ENCODE data around the gene ACER2. TPM values are rescaled to one million over a fixed set of nuclear protein-coding genes. Genes with fewer than 3 reads are reported as not detected.
A peak's percentile ranks its signal among the peaks of the same experiment; 100 is the strongest.
"Not testable (repeated sequence)": the region's sequence is repeated elsewhere in the genome, so short reads cannot be mapped to it uniquely, and the experiment has no call there.

Gene ACER2
- total and polyA plus RNA-seq, 8 donors: 0.23 to 54.3 (median 20.5) TPM; not detected in 1

- H3K9me3 ChIP-seq: no peaks in the 10 kb centered on the region
- H3K4me3 ChIP-seq: no peak overlapping the region
- intact Hi-C loops (cut with DNase I; ENCODE audit: low total_unique reads): no loop called here
- H3K36me3 ChIP-seq: no peaks in the 10 kb centered on the region
- TF ChIP-seq POLR2A (IDR thresholded peaks at IDR 0.05) (no peak), POLR2AphosphoS5 (IDR thresholded peaks at IDR 0.05) (peak in 2 of 3 donors; percentile 75 to 89)
- 21 to 60% (median 31%) methylated on average over 1 of the region's 1 CpG for WGBS, 5 donors
- H3K27me3 ChIP-seq: no peaks in the 10 kb centered on the region
- DNase-seq: peak; percentile 67 to 93
- H3K4me1 ChIP-seq: no peaks in the 10 kb centered on the region
- H3K27ac ChIP-seq: peak overlapping the region; percentile 71 to 89 (median 77)
These were observed 11.0 kb upstream of the ACER2 start for GRCh38 chr9:19397845-19398244.

- WGBS, 5 donors: 59 to 82% (median 72%) methylated on average over 4 of the region's 4 CpGs
- DNase-seq; H3K4me3 ChIP-seq; H3K36me3 ChIP-seq; H3K27me3 ChIP-seq; intact Hi-C loops (cut with DNase I; ENCODE audit: low total_unique reads); H3K9me3 ChIP-seq: not testable (repeated sequence)
- H3K4me1 ChIP-seq: peaks cover 0 to 20% (median 11%) of the 10 kb centered on the region in 4 donors
- peak overlapping the region in 4 of 5 donors; percentile 76 to 84 (median 80) for H3K27ac ChIP-seq
These were observed 5.6 kb upstream of the ACER2 start for GRCh38 chr9:19403231-19403630.

GRCh38 chr9:19404283-19405075 is 4.3 kb upstream of the ACER2 start:
- peak in 2 of 3 donors; percentile 35 to 57 for TF ChIP-seq POLR2AphosphoS5 (IDR thresholded peaks at IDR 0.05)
- no peak for TF ChIP-seq CTCF (IDR thresholded peaks at IDR 0.05)
- no peak for TF ChIP-seq EP300 (IDR thresholded peaks at IDR 0.05)
- TF ChIP-seq POLR2A (IDR thresholded peaks at IDR 0.05): no peak
- peak; percentile 53 to 83 for DNase-seq
- peaks cover 0 to 24% (median 14%) of the 10 kb centered on the region in 4 donors for H3K4me1 ChIP-seq
- H3K27me3 ChIP-seq: no peaks in the 10 kb centered on the region
- H3K36me3 ChIP-seq: no peaks in the 10 kb centered on the region
- H3K27ac ChIP-seq: peak overlapping the region; percentile 76 to 84 (median 83)
- intact Hi-C loops (cut with DNase I; ENCODE audit: low total_unique reads): no loop called here
- H3K9me3 ChIP-seq: peaks cover 0 to 7% (median 2%) of the 10 kb centered on the region in 4 donors
- WGBS, 5 donors: 40 to 54% (median 42%) methylated on average over 4 of the region's 4 CpGs
- H3K4me3 ChIP-seq: no peak overlapping the region

- no peak for TF ChIP-seq POLR2A (IDR thresholded peaks at IDR 0.05)
- TF ChIP-seq EP300 (IDR thresholded peaks at IDR 0.05): no peak
- TF ChIP-seq POLR2AphosphoS5 (IDR thresholded peaks at IDR 0.05): no peak
- TF ChIP-seq CTCF (IDR thresholded peaks at IDR 0.05): no peak
- 84 to 98% (median 95%) methylated on average over 1 of the region's 1 CpG for WGBS, 5 donors
These were observed 3.0 kb upstream of the ACER2 start for GRCh38 chr9:19405771-19406170.

GRCh38 chr9:19408316-19408692 is 505 bp upstream of the ACER2 start:
- TF ChIP-seq EP300 (IDR thresholded peaks at IDR 0.05): no peak
- no peak for TF ChIP-seq CTCF (IDR thresholded peaks at IDR 0.05)
- TF ChIP-seq POLR2A (IDR thresholded peaks at IDR 0.05): no peak
- no peak for TF ChIP-seq POLR2AphosphoS5 (IDR thresholded peaks at IDR 0.05)
- Histone ChIP-seq H3K36me3 (no peaks in the 10 kb centered on the region), H3K4me1 (peaks cover 0 to 43% (median 23%) of the 10 kb centered on the region in 4 donors), H3K27ac (peak overlapping the region; percentile 86 to 95 (median 91)), H3K27me3 (no peaks in the 10 kb centered on the region), H3K9me3 (peaks cover 0 to 4% (median 0%) of the 10 kb centered on the region in 4 donors), H3K4me3 (peak overlapping the region; percentile 77 to 89 (median 82))
- DNase-seq: no peak
- intact Hi-C loops (cut with DNase I; ENCODE audit: low total_unique reads): no loop called here
- 2 to 8% (median 5%) methylated on average over 16 to 20 of the region's 20 CpGs for WGBS, 5 donors

More at GRCh38 chr9:19405771-19406170, 3.0 kb upstream of the ACER2 start:
- peaks cover 0 to 37% (median 20%) of the 10 kb centered on the region in 4 donors for H3K4me1 ChIP-seq
- H3K27ac ChIP-seq: peak overlapping the region; percentile 31 to 84 (median 77)
- intact Hi-C loops (cut with DNase I; ENCODE audit: low total_unique reads): no loop called here
- H3K4me3 ChIP-seq: no peak overlapping the region
- no peaks in the 10 kb centered on the region for H3K27me3 ChIP-seq
- H3K9me3 ChIP-seq: peaks cover 0 to 7% (median 2%) of the 10 kb centered on the region in 4 donors
- no peaks in the 10 kb centered on the region for H3K36me3 ChIP-seq
- DNase-seq: no peak

All from stomach (tissue), 9 donors.